ENCODE results near the gene FZD10.

DNA sequence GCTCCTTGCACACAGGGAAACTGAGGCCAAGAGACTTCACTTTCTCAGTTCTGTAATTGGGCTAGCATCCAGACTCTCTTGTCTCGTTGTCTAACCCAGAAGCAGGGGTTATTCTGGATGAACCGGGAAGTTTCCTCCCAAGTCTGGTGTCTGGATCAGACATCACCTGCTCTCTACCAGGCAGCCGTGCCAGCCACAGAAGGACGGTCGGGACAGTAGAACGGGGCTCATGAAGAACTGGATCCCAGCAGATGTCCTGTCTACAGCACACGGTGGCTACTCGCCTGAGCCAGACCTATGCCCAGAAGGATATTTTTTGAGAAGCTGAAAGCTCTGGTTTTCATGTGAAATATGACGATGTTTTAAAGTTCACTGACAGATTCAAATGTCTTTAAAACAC lies 19.1 kb upstream of the FZD10 start:
- TF ChIP-seq EP300 (IDR thresholded peaks at IDR 0.05) (no peak), POLR2A (IDR thresholded peaks at IDR 0.05) (no peak)
- TF ChIP-seq, protein P1, sequence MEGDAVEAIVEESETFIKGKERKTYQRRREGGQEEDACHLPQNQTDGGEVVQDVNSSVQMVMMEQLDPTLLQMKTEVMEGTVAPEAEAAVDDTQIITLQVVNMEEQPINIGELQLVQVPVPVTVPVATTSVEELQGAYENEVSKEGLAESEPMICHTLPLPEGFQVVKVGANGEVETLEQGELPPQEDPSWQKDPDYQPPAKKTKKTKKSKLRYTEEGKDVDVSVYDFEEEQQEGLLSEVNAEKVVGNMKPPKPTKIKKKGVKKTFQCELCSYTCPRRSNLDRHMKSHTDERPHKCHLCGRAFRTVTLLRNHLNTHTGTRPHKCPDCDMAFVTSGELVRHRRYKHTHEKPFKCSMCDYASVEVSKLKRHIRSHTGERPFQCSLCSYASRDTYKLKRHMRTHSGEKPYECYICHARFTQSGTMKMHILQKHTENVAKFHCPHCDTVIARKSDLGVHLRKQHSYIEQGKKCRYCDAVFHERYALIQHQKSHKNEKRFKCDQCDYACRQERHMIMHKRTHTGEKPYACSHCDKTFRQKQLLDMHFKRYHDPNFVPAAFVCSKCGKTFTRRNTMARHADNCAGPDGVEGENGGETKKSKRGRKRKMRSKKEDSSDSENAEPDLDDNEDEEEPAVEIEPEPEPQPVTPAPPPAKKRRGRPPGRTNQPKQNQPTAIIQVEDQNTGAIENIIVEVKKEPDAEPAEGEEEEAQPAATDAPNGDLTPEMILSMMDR (IDR thresholded peaks at IDR 0.05): no peak

Data from ovary (tissue), 3 donors.